Parathyroid adenoma (tissue), 2 donors: ENCODE measurements around the gene PTPN1.

Experiments used
- H2AFZ ChIP-seq: fragments of 300-600 bp; sonication (generic); one replicate; pipeline ENCODE4 v1.7.0; 2017; ENCODE audit warnings: antibody characterized with exemption, mild to moderate bottlenecking
- H3K27ac ChIP-seq: fragments of 300-600 bp; sonication (generic); one replicate; pipeline ENCODE4 v1.7.0; 2017
- H3K27me3 ChIP-seq: fragments of 300-600 bp; sonication (generic); one replicate; pipeline ENCODE4 v1.7.0; 2017; ENCODE audit warnings: low read length; ENCODE audit not compliant: control insufficient read depth, insufficient read depth
- H3K36me3 ChIP-seq: fragments of 300-600 bp; sonication (generic); one replicate; pipeline ENCODE4 v1.7.0; 2017; ENCODE audit warnings: low read length; ENCODE audit not compliant: control insufficient read depth, insufficient read depth
- H3K4me1 ChIP-seq: fragments of 300-600 bp; sonication (generic); one replicate; pipeline ENCODE4 v1.7.0; 2017; ENCODE audit warnings: control low read depth
- H3K4me2 ChIP-seq: fragments of 300-600 bp; sonication (generic); one replicate; pipeline ENCODE4 v1.7.0; 2017; ENCODE audit warnings: low read length
- H3K4me3 ChIP-seq: fragments of 300-600 bp; sonication (generic); one replicate; pipeline ENCODE4 v1.7.0; 2017; ENCODE audit warnings: low read depth, low read length
- H3K79me2 ChIP-seq: fragments of 300-600 bp; sonication (generic); one replicate; pipeline ENCODE4 v1.7.0; 2017; ENCODE audit warnings: control low read depth
- H3K9ac ChIP-seq: fragments of 300-600 bp; sonication (generic); one replicate; pipeline ENCODE4 v1.7.0; 2017; ENCODE audit warnings: mild to moderate bottlenecking
- H3K9me3 ChIP-seq: fragments of 300-600 bp; sonication (generic); one replicate; pipeline ENCODE4 v1.7.0; 2017; ENCODE audit warnings: low read length; ENCODE audit not compliant: control insufficient read depth
- CTCF ChIP-seq: fragments of 300-600 bp; sonication (generic); IDR thresholded peaks from one replicate; pipeline ENCODE4 v1.7.0; 2017; ENCODE audit warnings: antibody characterized with exemption, mild to moderate bottlenecking
- donor health status: primary hyperparathyroidism.

PTPN1 gene

GRCh38 chr20:50632701-50633100 is 122.5 kb downstream of the PTPN1 start:
- Histone ChIP-seq H3K36me3 (no peaks in the 10 kb centered on the region), H3K27me3 (no peaks in the 10 kb centered on the region), H3K79me2 (no peaks in the 10 kb centered on the region), H3K4me2 (no peak overlapping the region), H3K4me3 (no peak overlapping the region), H3K9me3 (no peaks in the 10 kb centered on the region), H3K9ac (no peak overlapping the region), H3K4me1 (peaks cover 17% of the 10 kb centered on the region), H3K27ac (no peak overlapping the region), H2AFZ (no peak overlapping the region)
- no peak for TF ChIP-seq CTCF

DNA sequence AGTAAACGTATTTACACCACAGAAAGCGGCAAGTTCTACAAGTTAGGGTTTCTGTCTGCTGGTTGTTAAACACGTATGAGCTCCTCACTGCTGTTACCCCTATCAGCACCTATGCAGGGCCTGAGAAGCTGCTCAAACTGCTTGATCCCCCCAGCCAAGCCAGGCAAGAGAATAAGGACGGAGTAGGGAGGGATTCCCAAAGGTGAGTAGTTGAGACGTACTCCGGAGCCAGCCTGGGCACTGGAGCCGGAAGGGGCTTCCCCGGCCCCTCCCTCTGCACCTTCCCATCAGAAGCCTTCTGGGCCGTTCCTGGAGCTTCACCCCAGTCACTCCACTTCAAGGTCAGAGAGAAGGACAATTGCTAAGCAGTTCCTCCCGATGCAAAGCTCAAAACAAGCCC is 123.2 kb downstream of the PTPN1 start:
- no peak overlapping the region for H3K4me2 ChIP-seq
- no peaks in the 10 kb centered on the region for H3K9me3 ChIP-seq
- TF ChIP-seq CTCF, result no peak
- H3K27ac ChIP-seq, result no peak overlapping the region
- H3K4me3 ChIP-seq, result no peak overlapping the region
- no peaks in the 10 kb centered on the region for H3K27me3 ChIP-seq
- H3K79me2 ChIP-seq, result no peaks in the 10 kb centered on the region
- H3K9ac ChIP-seq, result no peak overlapping the region
- H2AFZ ChIP-seq, result no peak overlapping the region
- no peaks in the 10 kb centered on the region for H3K36me3 ChIP-seq
- H3K4me1 ChIP-seq, result peaks cover 17% of the 10 kb centered on the region

DNA sequence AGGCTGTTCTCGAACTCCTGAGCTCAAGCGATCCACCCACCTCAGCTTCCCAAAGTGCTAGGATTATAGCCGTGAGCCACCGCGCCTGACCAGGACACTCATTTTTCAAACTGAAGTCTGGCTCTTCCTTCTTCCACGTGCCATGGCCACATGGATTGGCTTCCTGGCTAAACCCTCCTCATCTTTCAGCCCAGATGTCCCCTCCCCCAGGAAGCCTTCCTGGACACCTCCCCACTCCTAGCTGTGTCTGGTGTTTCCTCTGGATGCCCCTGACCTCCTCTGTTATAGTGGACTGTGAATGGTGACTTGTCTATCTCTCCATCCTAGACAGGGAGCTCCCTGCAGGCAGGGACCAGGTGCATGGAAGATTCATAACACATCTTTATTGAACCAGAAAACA is 124.0 kb downstream of the PTPN1 start:
- no peak overlapping the region for H3K4me2 ChIP-seq
- no peak overlapping the region for H3K4me3 ChIP-seq
- no peak overlapping the region for H2AFZ ChIP-seq
- H3K36me3 ChIP-seq, result no peaks in the 10 kb centered on the region
- H3K9ac ChIP-seq, result no peak overlapping the region
- no peaks in the 10 kb centered on the region for H3K9me3 ChIP-seq
- peaks cover 17% of the 10 kb centered on the region for H3K4me1 ChIP-seq
- H3K27ac ChIP-seq, result no peak overlapping the region
- no peak for TF ChIP-seq CTCF
- no peaks in the 10 kb centered on the region for H3K79me2 ChIP-seq
- H3K27me3 ChIP-seq, result no peaks in the 10 kb centered on the region
